Measurements from ENCODE around the gene GPI.
"Not testable (repeated sequence)": the region's sequence is repeated elsewhere in the genome, so short reads cannot be mapped to it uniquely, and the experiment has no call there.

Gene GPI

DNA sequence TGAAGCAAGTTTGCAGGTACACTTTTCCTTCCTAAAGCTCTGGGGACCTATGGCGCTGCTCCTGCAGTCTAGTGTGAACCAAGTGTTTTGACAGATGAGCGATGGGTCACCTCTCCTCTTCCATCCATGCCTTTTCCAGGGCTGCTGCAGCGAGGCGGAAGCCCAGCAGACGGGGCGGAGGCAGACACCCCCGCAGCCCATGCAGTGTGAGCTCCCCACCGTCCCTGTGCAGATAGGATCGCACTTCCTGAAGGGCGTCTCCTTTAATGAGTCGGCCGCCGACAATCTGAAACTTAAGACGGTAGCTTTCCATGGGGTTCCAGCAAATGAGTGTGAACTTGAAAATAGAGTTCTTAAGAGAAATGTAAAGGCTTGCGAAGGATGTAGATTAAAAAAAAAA, 37.1 kb upstream of the GPI start:
- no peak for DNase-seq (ENCODE audit: low read depth in 2 of 2)
- TF ChIP-seq, protein P1, sequence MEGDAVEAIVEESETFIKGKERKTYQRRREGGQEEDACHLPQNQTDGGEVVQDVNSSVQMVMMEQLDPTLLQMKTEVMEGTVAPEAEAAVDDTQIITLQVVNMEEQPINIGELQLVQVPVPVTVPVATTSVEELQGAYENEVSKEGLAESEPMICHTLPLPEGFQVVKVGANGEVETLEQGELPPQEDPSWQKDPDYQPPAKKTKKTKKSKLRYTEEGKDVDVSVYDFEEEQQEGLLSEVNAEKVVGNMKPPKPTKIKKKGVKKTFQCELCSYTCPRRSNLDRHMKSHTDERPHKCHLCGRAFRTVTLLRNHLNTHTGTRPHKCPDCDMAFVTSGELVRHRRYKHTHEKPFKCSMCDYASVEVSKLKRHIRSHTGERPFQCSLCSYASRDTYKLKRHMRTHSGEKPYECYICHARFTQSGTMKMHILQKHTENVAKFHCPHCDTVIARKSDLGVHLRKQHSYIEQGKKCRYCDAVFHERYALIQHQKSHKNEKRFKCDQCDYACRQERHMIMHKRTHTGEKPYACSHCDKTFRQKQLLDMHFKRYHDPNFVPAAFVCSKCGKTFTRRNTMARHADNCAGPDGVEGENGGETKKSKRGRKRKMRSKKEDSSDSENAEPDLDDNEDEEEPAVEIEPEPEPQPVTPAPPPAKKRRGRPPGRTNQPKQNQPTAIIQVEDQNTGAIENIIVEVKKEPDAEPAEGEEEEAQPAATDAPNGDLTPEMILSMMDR (IDR thresholded peaks at IDR 0.05; ENCODE audit: low read depth, low read length) = no peak
- H3K4me3 ChIP-seq (replicated peaks in 1 of 2; ENCODE audit: low read depth in 2 of 2, low read length in 2 of 2) = no peak overlapping the region

DNA sequence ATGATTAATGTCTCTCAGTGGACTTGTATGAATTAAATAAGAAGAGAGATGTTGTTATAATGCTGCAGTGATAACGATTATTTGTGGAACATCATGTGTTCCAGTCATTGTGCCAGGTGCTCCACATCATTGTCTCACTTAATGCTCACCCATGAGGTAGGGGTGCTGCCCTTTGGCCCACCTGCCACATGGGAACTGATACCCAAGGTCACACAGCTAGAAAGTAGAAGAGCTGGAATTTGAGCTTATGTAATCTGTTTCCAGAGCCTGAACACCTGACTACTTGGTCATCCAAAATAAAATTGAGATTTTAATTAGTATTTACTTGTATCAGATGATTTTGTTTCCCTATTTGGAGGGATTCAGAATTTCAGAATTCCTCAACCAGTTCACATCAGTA, 36.0 kb upstream of the GPI start:
- no peak overlapping the region for H3K4me3 ChIP-seq (replicated peaks in 1 of 2; ENCODE audit: low read depth in 2 of 2, low read length in 2 of 2)
- no peak for DNase-seq (ENCODE audit: low read depth in 2 of 2)
- TF ChIP-seq, protein P1 (IDR thresholded peaks at IDR 0.05; ENCODE audit: low read depth, low read length) = no peak

DNA sequence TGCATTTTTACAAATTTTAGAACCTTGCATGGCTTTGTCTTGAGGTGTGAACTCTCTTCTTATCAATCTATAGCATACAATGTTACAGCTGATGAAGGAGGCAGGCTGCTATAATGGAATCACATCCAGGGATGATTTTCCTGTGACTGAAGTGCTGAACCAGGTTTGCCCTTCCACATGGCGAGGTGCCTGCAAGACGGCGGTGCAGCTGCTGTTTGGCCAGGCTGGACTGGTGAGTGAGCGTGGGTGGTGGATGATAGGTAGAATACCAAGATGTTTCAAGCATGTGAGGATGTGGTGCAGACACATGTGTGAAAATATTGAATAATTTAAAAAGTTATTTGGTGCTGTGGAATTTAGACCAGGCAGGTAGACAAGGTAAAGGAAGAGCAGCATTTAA, 34.9 kb upstream of the GPI start:
- no peak for DNase-seq (ENCODE audit: low read depth in 2 of 2)
- TF ChIP-seq, protein P1 (IDR thresholded peaks at IDR 0.05; ENCODE audit: low read depth, low read length) = no peak

DNA sequence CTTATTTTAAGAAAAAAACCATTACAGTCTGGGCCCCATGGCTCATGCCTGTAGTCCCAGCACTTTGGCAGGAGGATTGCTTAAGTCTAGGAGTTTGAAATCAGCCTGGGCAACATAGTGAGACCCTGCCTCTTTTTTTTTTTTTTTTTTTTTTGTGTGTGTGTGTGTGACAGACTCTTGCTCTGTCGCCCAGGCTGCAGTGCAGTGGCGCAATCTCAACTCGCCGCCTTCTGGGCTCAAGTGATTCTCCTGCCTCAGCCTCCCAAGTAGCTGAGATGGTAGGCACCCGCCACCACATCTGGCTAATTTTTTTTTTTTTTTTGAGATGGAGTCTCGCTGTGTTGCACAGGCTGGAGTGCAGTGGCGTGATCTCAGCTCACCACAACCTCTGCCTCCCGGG, 34.4 kb upstream of the GPI start:
- H3K4me3 ChIP-seq (replicated peaks in 1 of 2; ENCODE audit: low read depth in 2 of 2, low read length in 2 of 2); DNase-seq (ENCODE audit: low read depth in 2 of 2): not testable (repeated sequence)

More for the DNA sequence above, 34.9 kb upstream of the GPI start:
- no peak overlapping the region for H3K4me3 ChIP-seq (replicated peaks in 1 of 2; ENCODE audit: low read depth in 2 of 2, low read length in 2 of 2)

DNA sequence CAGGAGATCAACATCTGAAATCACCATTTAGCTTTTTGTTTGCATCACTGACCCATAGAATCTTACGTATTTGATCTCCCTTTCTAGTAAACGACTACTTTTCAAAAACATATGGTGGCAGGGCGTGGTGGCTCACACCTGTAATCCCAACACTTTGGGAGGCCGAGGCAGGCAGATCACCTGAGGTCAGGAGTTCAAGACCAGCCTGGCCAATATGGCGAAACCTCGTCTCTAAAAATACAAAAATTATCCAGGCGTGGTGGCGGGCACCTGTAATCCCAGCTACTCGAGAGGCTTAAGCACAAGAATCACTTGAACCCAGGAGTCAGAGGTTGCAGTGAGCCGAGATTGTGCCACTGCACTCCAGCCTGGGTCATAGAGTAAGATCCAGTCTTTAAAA, 33.4 kb upstream of the GPI start:
- not testable (repeated sequence) for DNase-seq (ENCODE audit: low read depth in 2 of 2); H3K4me3 ChIP-seq (replicated peaks in 1 of 2; ENCODE audit: low read depth in 2 of 2, low read length in 2 of 2)

DNA sequence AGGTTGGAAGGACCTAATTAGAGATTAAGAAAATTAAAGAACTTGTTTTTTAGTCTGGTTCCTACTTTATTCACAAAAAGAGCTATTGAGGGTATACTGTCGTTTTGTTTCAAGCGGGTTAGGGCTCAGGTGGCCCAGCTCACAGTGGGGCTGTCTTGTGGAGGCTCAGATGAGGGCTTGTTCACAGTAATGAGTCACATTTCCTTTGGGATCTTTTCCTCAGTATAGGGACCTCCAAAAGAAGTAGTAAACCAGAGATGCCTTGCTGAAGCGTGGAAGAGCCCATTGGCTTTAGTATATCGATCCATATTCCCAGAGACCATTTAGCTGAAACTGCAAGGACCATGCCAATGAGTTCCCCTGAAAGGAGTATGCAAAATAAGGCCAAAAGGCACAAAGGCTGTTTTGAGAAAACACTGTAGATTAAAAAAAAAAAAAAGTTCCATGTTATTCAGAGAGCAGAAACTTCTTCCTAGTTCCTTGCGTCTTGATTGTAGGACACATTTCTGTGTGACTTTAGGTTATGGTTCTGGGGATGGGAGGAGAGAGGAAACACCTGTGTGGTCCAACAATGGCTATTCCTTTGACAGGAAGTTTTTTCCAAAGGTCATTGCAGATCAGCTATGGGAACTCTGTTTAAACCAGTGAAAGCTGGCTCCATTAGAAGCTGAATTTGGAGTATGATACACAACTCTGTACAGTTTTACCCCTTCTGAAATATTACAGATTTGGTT, 32.8 kb upstream of the GPI start:
- no peak overlapping the region for H3K4me3 ChIP-seq (replicated peaks in 1 of 2; ENCODE audit: low read depth in 2 of 2, low read length in 2 of 2)
- TF ChIP-seq, protein P1 (IDR thresholded peaks at IDR 0.05; ENCODE audit: low read depth, low read length) = no peak
- DNase-seq (ENCODE audit: low read depth in 2 of 2) = no peak

DNA sequence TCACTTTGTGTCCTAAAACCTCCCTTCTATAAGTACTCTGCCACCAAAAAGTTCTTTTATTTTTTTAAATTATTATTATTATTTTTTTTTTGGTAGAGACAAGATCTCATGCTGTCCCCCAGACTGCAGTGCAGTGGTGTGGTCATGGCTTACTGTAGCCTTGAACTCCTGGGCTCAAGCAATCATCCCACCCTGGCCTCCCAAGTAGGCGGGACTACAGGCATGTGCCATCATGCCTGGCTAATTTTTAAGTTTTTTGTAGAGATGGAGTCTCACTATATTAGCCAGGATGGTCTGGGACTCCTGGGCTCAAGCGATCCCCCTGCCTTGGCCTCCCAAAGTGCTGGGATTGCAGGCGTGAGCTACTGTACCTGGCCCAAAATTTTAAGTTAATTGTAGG, 29.1 kb upstream of the GPI start:
- no peak overlapping the region for H3K4me3 ChIP-seq (replicated peaks in 1 of 2; ENCODE audit: low read depth in 2 of 2, low read length in 2 of 2)
- DNase-seq (ENCODE audit: low read depth in 2 of 2) = no peak
- TF ChIP-seq, protein P1 (IDR thresholded peaks at IDR 0.05; ENCODE audit: low read depth, low read length) = no peak

DNA sequence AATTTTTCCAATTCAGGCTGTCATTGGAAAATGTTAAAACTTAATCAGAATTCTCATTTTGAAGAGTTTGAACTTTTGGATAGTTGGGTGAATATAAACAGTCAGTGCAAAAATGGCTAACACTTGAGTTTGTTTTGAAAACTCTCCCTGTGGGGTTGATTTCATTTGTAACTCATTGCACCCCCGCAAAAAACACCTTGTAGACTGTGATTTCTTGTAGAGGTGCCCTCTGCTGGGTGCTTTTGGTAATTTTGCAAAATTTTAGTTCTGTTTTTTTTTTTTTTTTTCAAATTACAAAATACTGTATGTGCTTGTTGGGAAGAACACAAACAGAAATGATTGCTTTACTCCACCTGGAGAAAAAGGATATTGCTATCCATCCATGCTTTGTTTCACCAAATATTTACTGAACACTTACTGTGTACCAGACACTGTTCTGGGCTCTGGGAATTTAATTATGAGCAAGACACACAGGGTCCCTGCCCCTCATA, 28.2 kb upstream of the GPI start:
- no peak overlapping the region for H3K4me3 ChIP-seq (replicated peaks in 1 of 2; ENCODE audit: low read depth in 2 of 2, low read length in 2 of 2)
- TF ChIP-seq, protein P1 (IDR thresholded peaks at IDR 0.05; ENCODE audit: low read depth, low read length) = peak; percentile 48
- DNase-seq (ENCODE audit: low read depth in 2 of 2) = peak; percentile 62 to 63

Measured in cardiac fibroblast (primary cell).